ENCODE measurements around the gene E2F2. TPM values are rescaled to one million over a fixed set of nuclear protein-coding genes. Genes with fewer than 3 reads are reported as not detected.

E2F2 gene
- total RNA-seq, 4 donors from 2014 or later = under 0.01 to 0.85 (median 0.26) TPM

DNA sequence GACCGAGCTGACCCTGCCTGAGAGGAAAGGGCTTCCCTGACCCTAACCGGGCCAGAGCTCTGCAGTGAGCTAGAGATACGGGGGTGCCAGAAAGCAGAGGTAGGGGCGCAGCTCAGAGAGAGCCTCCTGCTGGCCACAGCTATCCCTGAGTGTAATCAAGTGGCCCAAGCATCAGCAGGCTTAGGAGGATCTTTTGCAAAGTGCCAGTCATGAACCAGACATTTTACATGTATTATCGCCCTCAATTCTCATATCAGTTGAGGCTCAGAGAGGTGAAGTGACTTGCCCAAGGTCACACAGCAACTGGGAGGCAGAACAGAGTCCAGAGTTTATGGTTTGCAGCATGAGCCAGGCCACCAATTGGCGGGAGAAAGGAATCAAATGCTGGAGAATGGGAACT is 35.3 kb upstream of the E2F2 start:
- TF ChIP-seq, protein P1, sequence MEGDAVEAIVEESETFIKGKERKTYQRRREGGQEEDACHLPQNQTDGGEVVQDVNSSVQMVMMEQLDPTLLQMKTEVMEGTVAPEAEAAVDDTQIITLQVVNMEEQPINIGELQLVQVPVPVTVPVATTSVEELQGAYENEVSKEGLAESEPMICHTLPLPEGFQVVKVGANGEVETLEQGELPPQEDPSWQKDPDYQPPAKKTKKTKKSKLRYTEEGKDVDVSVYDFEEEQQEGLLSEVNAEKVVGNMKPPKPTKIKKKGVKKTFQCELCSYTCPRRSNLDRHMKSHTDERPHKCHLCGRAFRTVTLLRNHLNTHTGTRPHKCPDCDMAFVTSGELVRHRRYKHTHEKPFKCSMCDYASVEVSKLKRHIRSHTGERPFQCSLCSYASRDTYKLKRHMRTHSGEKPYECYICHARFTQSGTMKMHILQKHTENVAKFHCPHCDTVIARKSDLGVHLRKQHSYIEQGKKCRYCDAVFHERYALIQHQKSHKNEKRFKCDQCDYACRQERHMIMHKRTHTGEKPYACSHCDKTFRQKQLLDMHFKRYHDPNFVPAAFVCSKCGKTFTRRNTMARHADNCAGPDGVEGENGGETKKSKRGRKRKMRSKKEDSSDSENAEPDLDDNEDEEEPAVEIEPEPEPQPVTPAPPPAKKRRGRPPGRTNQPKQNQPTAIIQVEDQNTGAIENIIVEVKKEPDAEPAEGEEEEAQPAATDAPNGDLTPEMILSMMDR (IDR thresholded peaks at IDR 0.05; ENCODE audit: low read depth) = no peak

DNA sequence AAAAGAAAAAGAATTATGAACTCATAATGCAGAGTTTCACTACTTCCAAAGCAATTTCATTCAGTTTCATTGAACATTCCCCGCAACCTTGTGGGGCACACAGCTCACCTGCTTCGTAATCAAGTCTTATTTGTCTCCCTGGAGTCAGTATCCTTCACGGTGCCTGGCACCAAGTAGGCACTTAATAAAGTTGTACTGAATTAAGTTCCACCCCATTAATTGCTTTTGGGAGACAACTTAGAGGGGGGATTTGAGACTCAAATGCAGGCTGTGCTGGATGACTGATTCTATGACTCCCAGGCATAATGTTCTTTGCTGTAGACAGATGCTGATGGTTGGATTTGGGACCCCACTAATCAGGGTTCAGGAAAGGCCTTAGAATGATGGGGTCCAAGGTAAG is 34.7 kb upstream of the E2F2 start:
- TF ChIP-seq, protein P1 (IDR thresholded peaks at IDR 0.05; ENCODE audit: low read depth) = no peak

DNA sequence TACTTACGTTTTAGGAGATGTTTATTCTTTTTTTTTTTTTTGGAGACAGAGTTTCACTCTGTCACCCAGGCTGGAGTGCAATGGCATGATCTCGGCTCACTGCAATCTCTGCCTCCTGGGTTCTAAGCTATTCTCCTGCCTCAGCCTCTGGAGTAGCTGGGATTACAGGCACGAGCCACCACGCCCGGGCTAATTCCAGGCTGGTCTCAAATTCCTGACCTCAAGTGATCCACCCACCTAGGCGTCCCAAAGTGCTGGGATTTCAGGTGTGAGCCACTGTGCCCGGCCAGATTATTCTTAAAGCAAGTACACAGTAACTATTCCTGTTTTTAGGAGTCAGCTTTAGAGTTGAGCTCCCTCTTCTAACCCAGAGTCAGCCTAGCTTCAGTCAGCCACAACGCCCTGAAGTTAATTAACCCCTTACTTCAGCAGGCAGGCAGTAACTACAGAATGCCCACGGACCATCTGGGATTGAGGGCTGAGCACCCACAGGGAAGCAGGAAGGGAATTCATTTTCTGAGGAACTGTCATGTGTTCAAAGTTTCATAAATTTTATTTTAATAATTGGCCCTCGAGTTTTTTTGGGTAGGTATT is 33.6 kb upstream of the E2F2 start:
- TF ChIP-seq, protein P1 (IDR thresholded peaks at IDR 0.05; ENCODE audit: low read depth) = no peak

DNA sequence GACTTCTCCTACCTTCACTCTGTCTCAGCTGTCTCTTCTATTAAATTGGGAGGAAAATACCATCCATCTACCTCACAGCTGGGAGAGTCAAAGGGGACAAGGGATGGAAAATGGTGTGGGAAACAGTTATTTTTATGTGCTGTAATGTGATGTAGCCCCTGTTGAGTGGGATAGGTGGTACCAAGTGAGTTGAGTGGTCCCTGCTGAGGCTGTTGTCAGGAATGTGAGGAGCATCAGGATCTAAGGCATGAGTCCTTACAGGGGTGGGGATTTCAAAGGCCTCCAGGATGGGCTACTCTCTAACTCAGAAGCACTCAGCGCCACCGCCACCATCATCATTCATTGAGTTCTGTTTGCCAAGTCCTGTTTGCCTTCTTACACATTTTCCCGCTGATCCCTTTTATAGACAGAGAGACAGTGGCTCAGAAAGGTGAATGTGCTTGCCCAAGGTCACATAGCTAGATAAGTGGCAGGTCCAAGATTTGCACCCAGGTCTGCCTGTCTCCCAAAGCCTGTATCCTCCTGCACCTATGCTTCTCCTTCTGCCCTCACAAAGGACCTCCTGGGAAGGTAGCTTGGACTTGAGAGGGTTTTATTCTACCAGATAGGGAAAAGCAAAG is 32.8 kb upstream of the E2F2 start:
- TF ChIP-seq, protein P1 (IDR thresholded peaks at IDR 0.05; ENCODE audit: low read depth) = no peak

DNA sequence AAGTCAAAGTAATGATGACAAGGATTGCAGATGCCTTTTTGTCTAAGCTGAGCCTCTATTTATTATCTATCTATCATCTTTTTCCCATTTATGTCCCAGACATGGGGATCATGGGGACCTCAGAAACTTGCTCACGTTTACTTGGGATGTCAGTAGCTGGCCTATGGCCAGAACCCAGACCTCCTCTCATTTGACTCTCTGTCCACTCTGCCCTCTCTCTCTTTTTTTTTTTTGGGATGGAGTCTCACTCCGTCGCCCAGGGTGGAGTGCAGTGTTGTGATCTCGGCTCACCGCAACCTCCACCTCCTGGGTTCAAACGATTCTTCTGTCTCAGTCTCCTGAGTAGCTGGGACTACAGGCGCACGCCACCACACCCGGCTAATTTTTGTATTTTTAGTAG is 32.0 kb upstream of the E2F2 start:
- TF ChIP-seq, protein P1 (IDR thresholded peaks at IDR 0.05; ENCODE audit: low read depth) = no peak

DNA sequence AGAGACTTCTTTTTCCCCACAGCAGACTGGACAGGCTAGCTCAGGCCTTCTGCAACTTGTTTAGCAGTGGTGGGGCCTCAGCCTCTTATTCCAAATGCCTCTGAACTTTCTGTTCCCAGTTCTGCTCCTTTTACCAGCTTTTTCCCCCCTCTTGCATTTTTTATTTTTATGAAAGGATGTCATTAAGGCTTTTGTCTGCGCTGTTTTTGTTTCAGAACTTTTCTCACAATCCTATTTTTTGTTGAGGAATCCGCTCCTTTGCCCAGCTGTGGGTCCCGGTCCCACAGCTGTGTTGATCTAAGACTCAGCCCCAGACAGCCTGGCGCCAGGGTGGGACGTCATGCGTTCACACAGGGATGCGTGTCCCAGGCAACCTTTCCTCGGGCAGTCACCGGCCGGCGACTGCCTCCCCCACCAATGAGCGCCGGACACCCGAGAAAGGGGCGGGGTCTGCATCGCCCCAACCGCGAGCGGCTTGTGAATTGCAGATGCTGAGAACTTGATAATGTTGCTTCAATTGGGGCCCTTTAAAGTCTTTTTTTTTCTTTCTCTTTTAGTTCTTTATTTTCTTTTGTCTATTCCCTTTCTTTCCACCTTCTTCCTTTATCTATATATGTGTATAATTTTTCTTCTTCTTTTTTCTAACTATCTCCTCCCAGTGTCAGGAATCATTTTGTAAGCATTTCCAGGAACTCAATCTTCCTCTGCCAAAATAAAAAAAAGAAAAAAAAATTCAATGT is 31.3 kb upstream of the E2F2 start:
- TF ChIP-seq, protein P1 (IDR thresholded peaks at IDR 0.05; ENCODE audit: low read depth) = no peak

DNA sequence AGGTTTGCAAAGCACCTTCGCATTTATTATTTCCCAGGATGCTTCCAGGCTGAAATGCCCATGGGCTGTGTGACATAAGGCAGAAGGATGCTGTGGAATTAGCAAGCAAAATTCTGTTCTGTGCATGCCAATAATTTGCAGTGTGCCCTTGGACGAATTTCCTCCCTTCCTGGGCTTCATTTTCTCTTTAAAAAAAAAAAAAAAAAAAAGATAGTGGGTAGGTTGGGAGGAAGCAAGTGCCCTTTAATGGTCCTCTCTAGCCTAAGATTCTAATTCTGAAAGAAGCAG is 30.7 kb upstream of the E2F2 start:
- TF ChIP-seq, protein P1 (IDR thresholded peaks at IDR 0.05; ENCODE audit: low read depth) = no peak
